AG08396 (cell line): ENCODE results near the gene ICAM4.

ENCODE experiments used
- DNase-seq: peaks from one replicate; pipeline ENCODE4 v3.0.0; 2012; ENCODE audit warnings: low spot score, mixed read lengths

The ICAM4 gene

GRCh38 chr19:10291554-10292205, 4.9 kb downstream of the ICAM4 start:
- DNase-seq, result no peak

- DNase-seq, result peak; percentile 89
Measured at GRCh38 chr19:10292206-10292788, 5.5 kb downstream of the ICAM4 start.

GRCh38 chr19:10292789-10293636, 6.3 kb downstream of the ICAM4 start:
- DNase-seq, result no peak

- DNase-seq, result no peak
Measured at GRCh38 chr19:10293637-10294367, 7.0 kb downstream of the ICAM4 start.

- DNase-seq, result no peak
Measured at GRCh38 chr19:10294368-10294697, 7.6 kb downstream of the ICAM4 start.

GRCh38 chr19:10295305-10295846, 8.6 kb downstream of the ICAM4 start:
- DNase-seq, result no peak

GRCh38 chr19:10295847-10296591, 9.3 kb downstream of the ICAM4 start:
- no peak for DNase-seq

GRCh38 chr19:10299545-10300458, 13.0 kb downstream of the ICAM4 start:
- DNase-seq, result no peak

GRCh38 chr19:10305139-10305806, 18.5 kb downstream of the ICAM4 start:
- no peak for DNase-seq

GRCh38 chr19:10306327-10306726, 19.6 kb downstream of the ICAM4 start:
- DNase-seq, result no peak

GRCh38 chr19:10309423-10309822, 22.7 kb downstream of the ICAM4 start, which contains the start of gene ZGLP1:
TSS of gene ZGLP1 (minus strand) at chr19:10309815.
- DNase-seq, result no peak

- peak; percentile 96 for DNase-seq
Measured at GRCh38 chr19:10315335-10316214, 28.8 kb downstream of the ICAM4 start, which contains the start of gene FDX2. TSS of gene FDX2 (minus strand) at chr19:10316015. CDS start at chr19:10315996, 19 bp downstream.

GRCh38 chr19:10316229-10317044, 29.7 kb downstream of the ICAM4 start:
- DNase-seq, result no peak

- no peak for DNase-seq
Measured at GRCh38 chr19:10317045-10317856, 30.5 kb downstream of the ICAM4 start.

- DNase-seq, result no peak
Measured at GRCh38 chr19:10317857-10318462, 31.2 kb downstream of the ICAM4 start.
